Measurements from ENCODE around the gene STXBP6.

DNA sequence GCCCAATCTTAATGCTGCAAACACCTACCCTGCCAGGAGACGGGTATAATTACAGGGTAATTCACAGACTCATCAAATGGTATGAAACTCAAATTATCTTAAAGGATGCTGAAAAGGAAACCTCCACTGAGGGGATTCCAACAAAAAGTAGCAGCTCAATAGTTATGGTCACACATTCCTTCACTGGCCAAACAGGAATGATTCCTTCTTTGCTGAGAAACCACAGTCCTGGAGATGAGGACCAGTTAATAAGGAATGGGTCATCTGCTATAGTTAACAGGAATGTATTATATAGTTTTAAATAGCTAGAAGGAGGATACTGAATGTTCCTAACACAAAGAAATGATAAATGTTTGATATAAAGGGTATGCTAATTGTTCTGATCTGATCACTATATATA, 136.9 kb downstream of the STXBP6 start:
- TF ChIP-seq FOXK1 (CRISPR knock-in tag; IDR thresholded peaks at IDR 0.05; ENCODE audit: borderline replicate concordance, low read depth) (no peak), PHF20 (CRISPR knock-in tag; IDR thresholded peaks at IDR 0.05) (no peak), POLR2AphosphoS5 (IDR thresholded peaks at IDR 0.05; ENCODE audit: low read depth, low read length) (no peak), ZNF792 (CRISPR knock-in tag; IDR thresholded peaks at IDR 0.05) (no peak), ZBTB43 (CRISPR knock-in tag; conservative IDR thresholded peaks at IDR 0.05) (no peak), ZBTB7A (CRISPR knock-in tag; IDR thresholded peaks at IDR 0.05) (no peak)
- TF ChIP-seq, protein P1, sequence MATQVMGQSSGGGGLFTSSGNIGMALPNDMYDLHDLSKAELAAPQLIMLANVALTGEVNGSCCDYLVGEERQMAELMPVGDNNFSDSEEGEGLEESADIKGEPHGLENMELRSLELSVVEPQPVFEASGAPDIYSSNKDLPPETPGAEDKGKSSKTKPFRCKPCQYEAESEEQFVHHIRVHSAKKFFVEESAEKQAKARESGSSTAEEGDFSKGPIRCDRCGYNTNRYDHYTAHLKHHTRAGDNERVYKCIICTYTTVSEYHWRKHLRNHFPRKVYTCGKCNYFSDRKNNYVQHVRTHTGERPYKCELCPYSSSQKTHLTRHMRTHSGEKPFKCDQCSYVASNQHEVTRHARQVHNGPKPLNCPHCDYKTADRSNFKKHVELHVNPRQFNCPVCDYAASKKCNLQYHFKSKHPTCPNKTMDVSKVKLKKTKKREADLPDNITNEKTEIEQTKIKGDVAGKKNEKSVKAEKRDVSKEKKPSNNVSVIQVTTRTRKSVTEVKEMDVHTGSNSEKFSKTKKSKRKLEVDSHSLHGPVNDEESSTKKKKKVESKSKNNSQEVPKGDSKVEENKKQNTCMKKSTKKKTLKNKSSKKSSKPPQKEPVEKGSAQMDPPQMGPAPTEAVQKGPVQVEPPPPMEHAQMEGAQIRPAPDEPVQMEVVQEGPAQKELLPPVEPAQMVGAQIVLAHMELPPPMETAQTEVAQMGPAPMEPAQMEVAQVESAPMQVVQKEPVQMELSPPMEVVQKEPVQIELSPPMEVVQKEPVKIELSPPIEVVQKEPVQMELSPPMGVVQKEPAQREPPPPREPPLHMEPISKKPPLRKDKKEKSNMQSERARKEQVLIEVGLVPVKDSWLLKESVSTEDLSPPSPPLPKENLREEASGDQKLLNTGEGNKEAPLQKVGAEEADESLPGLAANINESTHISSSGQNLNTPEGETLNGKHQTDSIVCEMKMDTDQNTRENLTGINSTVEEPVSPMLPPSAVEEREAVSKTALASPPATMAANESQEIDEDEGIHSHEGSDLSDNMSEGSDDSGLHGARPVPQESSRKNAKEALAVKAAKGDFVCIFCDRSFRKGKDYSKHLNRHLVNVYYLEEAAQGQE (IDR thresholded peaks at IDR 0.05; ENCODE audit: borderline replicate concordance in 1 of 2, low read depth in 1 of 2, low read length in 2 of 2): no peak

Measured in HepG2 (cell line).